Iris pigment epithelial cell (primary cell): ENCODE results near the gene CNPY1.
A peak's percentile ranks its signal among the peaks of the same experiment; 100 is the strongest.

Experiments used
- DNase-seq: peaks from one replicate; pipeline ENCODE4 v3.0.0-alpha.2; 2011; ENCODE audit warnings: low read depth

Gene CNPY1

DNA sequence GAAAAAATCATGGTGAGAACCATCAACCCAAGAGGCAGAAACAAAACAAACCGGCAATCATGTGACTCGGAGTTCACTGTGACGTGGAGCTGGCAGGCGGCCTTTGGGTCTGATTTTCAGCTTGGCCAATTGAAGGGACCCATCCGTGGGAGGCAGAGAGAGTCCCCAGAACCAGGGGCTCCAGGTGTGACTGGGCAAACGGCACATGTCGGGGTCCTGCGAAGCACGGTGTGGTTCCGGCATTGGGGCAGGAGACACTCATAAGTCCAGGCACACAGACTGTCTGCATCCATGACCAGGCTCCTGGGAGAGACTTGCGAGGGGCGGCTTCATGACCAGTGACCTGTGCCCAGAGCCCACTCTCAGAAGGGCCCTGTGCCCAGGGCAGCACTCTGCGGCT lies 12.6 kb upstream of the CNPY1 start:
- no peak for DNase-seq

DNA sequence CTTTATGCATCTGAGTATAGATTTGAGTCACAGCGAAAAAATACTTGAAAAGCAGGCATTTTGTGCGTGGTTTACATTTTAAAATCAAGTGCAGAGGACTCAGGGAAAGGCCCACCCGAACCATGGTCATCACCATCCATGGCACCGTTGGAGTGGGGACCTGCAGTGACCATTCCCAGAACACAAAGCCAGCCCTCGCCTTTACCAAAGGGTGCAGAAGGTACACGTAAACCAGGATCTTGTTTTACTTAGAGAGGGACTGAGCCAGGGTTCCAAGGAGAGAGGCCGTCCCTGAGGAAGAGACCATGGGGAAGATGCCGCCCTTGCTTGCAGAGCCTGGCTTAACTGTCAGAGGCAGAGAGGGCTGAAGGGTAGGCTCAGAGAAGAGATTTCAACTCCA lies 12.0 kb upstream of the CNPY1 start:
- no peak for DNase-seq

DNA sequence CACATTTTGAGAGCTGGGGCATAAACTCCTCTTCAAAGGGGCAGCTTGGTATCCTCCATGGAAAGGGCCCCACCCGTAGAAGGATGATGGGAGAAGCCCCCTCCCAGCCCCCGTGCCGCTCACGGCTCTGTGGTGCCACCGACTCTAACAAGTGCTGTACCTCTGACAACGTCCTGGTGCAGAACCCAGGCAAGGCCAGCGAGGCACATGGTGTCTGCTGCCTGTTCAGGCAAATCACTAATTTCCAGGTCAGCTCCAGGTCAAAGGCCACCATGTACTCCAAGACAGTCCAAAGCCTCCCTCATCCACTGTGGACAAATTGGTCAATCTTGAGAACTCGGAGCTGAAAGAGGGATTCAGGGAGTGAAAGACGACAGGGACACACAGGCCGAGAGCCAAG lies 11.4 kb upstream of the CNPY1 start:
- DNase-seq = no peak

DNA sequence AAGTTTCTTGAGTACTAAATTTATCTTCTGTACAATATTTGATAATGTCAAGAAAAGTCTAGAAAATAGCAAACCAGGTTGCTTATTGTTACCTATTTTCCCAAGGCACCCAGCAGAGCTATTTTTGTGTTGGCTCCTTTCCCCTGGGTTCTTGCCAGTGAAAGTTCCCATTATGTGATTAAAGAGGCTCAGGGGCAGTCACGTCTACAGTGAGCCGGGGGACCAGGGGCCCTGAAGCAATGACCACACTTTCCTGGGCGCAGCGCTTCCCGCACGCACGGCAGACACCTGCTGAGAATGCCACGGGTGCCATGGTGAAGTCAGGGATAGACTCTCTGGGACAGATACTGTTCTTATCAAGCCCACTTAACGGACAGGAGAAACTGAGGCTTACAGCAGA lies 10.4 kb upstream of the CNPY1 start:
- DNase-seq = no peak

DNA sequence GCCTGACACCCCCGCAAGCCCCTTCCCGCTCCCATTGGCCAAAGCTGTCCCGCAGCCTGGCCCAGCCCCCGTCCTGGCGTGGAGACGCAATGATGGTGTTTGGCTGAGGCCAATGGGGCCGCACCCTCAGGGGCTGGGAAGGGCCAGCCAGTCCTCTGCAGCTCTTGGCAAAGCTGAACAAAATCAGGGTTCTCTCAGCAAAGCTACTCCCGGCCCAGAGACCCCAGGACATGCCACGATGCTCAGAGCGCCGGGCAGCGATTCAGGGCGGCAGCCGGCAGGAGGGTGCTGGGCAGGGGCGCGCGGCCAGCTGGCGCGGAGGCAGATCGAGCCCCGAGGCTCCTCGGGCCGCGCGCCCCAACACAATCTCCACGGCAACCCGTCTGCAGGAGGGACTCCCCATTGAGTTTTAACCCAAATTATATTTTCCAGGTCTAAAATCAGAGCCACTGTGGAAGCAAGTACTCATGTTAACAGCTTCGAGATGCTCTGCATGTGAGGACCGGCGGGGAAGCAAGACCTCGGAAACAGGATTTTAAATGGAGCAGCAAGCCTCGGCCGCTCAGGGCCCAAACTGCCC lies 8.8 kb upstream of the CNPY1 start:
- DNase-seq = no peak

DNA sequence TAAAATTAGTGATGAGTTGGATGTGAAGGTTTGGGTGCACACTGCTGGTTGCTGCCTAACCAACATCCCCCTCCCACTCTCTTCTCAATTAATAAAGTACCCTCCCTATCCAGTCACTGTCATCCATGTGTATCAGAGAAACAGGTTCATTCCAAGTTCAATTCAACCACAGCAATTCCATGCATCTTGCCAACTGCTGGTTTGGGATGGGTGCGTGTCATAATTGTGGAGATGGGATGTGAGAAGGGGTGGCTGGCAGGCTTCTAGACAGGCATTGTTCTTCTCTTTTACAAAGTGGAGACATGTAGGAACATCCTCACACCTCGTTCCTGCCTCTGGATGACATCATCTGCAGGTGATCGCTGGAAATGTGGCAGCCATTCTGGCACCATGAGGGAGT lies 7.5 kb upstream of the CNPY1 start:
- no peak for DNase-seq

DNA sequence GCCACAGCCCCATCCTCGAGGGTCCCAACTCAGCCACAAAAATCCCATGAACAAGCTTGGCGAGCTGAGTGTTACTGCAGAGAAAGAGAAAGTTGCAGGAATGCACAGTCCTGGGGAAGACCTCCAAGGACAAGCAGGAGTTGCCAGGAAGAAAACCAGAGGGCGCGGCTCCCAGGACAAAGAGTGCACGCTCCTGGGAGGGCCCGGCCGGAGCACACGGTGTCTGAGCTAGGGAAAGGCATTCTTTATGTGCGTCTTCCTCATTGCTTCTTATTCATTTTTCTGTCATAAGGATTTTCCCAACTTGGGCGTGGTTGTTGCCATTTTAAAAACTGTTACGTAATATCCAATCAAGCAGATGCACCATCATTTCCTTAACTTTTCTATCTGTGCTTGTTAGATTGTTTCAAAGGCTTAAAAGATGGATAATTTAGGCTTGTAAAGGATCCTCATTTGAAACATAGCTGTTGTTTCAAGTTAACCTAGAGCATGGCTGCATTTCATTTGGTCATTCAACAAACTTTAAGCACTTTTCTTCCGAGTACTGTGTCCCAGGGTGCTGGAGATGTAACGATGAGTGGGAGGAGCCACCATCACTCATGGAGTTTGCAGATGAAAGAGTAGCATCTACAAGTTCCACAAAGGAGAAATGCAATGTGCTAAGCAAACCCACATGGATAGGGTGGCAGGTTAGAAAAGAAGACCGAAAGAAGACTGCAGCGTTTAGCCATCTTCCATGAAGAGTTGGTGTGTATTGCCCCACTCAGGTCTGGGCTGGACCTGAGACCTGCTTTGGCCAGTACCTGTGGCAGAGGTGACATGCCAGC lies 5.6 kb upstream of the CNPY1 start:
- no peak for DNase-seq

DNA sequence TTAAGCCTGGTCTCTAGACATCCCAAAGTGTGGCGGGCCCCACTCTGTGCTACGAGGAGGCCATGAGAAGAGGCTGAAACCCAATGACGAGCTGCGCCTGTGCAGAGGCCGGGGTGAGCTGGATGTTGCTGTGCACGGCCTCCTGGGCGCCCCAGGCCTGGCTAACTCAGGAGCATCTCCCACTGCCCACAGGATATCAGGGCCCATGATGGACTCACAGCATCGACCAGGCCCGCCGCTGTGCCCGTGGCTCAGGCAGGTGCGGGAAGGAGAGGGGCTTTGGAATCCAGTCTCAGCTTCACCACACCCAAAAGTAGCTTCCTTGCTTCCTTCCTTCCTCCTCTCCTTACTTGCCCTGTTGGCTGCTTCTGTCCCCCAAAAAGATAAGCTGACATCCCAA lies 4.6 kb upstream of the CNPY1 start:
- no peak for DNase-seq

DNA sequence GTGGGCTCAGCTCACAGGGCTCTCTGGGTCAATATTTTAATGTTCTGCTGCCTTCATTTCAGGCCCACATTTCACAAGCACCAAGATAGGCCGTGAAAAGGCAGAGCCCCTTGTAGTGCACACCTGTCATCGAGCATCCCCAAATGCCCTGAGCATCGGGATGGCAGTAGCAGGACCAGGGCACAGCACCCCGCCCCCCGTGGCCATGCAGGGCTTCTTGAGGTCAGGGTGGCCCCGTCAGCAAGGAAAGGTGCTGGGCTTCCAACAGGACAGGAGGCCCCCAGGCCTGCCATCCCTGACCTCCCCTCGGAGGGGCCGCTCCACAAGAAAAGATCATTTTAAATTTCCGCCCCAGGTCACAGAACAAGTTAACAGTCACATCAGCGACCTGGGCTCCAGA lies 2.9 kb upstream of the CNPY1 start:
- no peak for DNase-seq

DNA sequence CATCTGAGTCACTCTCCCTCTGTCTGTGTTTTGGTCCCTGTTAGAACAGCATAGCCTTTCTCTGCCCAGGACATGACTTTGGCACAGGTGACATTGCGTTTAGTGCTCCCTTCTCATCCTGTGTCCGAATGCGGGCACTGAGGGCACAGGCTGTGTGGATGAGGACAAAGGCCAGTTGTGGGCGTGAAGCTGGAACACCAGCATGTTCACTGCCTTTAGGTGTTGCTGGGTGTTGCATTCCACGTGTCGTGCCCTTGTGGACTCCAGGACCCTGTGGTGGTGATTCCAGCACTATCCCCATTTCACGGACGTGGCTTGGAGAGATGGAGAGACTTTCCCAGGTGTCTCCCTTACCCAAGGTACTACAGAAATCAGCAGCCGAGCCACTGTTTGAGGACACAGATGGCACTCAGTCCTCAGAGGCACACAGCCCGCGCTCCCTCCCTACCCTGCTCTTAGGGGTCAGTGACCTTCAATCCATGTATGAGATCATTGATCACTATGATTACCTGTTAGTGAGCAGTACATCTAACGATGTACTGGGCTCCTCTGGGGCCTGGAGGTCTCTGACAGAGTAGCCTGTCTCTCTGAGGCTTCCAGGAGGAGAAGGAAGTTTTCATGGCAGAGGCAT lies 917 bp upstream of the CNPY1 start:
- DNase-seq = no peak

DNA sequence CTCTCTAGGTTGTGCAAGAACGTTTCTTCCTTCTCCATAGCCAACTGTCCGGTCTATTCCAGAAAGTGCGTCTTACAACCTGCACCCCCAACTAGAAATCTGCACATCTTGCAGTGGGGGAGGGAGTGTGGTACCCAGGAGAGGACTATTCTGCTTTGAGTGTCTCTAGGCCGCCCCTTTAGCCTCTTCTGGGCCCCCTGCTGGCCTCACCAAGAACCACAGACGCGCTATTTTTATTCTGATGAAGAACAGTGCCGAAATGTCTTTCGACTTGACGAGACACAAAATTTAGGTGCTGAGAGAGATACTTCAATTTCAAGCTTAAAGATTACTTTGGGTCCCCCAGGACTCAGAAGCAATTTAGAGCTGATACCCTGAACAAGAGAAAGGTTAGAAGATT lies 1.0 kb downstream of the CNPY1 start:
- no peak for DNase-seq

DNA sequence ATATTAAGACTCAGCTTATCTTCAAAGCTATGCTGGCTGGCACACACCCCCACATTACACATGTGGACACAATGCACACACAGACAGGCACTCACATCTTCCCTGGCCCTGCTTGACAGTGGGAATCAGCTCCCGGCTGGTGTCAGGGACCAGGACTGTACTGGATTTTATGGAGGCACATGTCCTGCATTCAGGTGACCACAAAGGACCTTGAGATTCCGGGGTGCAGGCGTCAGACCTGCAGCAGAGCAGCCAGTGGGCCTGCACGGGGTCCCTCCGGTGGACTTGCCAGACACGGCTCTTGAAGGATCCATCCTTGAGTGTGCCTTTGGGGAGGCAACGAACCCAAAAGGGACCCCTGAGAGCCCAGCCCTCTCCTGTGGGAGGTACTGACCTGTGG lies 1.9 kb downstream of the CNPY1 start:
- DNase-seq = no peak

DNA sequence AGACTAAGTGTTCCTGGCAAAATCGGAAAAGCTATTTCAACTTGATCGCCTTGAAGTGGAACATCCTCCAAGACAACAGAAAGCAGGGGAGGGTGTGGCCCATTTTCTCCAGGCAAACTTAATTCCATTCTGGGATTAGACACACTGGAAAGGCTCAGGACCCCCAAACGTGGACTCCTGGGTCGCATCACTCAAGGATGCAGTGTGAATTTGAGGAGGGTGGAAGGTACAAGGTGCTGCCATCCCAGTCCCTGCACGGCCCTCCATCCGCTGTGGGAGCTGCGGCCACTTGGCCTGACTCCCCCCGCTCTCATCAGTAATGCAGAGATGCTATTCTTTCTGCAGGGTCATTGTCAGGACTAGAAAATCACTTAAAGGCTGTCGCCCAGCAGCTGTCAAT lies 2.4 kb downstream of the CNPY1 start:
- no peak for DNase-seq

DNA sequence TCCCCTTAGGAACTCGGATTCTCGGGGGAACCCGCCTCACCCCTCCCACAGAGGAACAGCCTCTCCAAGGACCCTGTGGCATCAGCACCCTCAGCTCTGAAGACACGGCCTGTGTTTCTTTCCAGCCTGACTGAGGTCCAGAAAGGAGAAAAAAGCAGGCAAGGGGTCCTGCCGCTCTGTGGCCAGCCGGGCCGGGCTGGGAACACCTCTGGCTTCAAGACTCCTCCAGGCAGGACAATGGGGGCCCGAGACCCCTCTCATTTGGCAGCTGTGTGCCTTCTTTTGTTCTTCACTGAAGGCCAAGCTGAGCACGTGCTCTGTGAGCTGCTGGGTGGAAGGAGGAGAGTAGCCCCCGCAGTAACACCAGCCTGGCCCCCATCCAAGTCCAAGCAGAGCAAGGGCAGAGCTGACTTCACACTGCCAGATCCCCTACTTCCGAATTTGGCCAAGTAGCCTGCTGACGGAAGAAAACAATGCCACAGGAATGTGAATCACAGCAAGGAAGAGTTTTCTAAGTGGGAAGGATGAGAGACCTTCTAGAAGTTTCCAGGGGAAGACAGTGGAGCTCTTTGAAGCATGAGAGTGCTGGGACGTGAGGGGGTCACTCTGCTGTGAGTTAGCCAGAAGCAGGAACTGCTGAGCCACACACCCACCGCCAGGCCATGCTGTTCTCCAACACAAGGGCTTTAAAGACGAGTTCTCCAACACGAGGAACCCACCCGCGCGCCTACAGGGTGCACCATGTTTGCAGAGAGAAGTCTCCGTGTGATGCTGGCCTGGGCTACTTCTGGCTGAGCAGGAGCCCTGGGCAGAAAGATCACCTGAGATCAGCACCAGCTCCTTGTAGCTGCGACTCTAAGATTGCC lies 3.1 kb downstream of the CNPY1 start:
- peak; percentile 24 for DNase-seq

DNA sequence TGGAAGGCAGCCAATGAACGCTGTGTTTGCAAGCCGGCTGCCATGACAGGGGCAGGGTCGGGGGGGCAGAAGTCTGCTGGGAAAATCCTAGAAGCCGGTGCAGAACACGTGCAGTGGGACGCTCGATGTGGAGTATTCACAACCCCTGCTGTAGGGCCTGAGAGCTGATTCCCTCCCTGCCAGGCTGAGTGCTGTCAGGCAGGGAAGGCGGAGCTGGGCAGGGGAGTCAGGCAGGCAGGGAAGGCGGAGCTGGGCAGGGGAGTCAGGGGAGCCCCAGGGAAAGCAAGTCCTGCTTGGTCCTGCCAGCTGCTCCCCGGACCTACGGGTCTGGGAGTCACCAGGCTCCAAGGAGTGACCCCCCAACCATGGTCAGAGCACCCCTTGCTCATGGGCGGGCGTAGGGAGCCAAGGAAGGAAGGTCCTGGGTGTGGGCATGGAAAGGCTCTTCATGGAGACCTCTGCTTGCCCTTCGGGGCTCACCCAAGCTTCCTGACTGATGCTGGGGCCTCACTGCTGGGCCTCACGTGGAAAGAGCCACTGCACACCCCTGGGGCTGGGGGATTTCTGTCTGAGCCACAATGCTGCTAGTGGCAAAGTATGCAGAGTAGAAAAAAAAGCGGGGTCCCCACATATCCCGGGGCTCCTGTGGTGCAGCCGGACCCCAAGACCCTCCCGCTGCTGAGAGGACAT lies 4.2 kb downstream of the CNPY1 start:
- DNase-seq = no peak

DNA sequence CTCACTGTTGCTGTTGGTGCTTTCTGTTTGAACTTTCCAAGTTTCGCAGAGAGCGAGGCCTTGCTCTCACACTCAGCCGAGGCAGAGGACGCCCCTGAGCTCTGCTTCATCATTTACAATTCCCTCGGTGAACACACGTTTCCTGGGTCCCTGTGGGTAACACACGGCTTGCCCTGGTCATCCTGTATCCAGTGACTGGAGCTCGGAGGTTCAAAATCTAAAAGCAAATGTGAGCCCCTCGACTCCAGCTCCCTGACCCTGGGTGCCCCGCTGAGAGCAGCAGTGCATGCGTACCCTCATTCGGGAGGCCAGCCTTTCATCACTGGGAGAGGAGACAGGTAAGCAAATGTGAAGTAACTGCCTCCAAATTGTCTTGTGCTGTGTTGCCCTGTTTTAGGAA lies 5.8 kb downstream of the CNPY1 start:
- DNase-seq = no peak

DNA sequence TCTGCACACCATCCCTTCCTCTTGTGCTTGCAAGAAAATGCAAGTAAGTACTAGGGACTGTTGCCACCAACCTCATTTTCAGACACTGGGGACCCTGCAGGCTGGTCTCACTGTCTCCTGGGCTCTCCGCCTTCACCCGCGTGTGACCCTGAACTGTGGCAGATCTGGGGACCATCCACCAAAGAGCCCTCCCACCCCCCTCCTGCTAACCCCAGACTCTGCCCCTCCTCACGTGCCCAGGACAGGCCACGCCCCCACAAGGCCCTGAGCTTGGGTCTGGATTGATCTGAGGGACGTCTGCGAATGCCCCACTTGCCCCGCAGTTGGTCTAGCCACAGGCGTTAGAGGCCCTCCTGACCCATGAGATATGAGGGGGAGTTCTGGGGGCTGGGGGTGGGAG lies 8.1 kb downstream of the CNPY1 start:
- DNase-seq = no peak

DNA sequence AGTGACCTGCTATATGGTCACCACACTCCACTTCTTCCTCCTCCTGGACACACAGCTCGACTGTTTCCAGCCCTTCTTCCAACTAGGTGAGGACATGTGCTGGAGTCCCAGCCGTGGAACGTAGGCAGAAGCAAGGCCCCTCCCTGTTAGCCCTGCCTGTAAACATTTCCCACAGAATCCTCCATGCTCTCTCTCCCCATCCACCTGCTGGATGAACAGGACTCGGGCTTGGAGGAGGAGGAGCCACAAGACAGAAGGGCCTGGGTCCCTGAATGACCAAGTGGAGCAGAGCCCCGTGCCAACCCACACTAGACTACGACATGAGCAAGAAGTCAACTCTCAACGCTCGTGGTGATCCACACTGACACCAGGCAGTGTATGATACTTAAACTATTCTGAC lies 9.9 kb downstream of the CNPY1 start:
- DNase-seq = no peak

DNA sequence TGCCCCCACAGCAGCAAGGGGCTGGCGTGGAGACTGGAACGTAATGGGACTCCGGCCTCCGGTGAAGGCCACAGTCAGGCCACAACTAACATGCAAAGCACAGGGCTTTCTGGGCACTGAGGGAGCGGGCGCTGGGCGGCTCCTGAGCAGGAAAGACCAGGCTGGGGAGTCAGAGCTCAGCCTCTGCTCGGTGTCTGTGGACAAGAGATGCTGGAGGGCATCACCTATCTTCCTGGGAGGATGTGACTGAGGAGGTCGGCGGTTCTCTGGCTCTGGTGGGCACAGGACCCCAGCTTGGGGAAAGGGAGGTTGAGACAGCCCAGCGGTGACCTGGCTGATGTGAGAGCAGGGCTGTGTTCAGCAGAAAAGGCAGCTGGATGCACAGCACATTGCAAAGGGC lies 11.7 kb downstream of the CNPY1 start:
- DNase-seq = no peak

DNA sequence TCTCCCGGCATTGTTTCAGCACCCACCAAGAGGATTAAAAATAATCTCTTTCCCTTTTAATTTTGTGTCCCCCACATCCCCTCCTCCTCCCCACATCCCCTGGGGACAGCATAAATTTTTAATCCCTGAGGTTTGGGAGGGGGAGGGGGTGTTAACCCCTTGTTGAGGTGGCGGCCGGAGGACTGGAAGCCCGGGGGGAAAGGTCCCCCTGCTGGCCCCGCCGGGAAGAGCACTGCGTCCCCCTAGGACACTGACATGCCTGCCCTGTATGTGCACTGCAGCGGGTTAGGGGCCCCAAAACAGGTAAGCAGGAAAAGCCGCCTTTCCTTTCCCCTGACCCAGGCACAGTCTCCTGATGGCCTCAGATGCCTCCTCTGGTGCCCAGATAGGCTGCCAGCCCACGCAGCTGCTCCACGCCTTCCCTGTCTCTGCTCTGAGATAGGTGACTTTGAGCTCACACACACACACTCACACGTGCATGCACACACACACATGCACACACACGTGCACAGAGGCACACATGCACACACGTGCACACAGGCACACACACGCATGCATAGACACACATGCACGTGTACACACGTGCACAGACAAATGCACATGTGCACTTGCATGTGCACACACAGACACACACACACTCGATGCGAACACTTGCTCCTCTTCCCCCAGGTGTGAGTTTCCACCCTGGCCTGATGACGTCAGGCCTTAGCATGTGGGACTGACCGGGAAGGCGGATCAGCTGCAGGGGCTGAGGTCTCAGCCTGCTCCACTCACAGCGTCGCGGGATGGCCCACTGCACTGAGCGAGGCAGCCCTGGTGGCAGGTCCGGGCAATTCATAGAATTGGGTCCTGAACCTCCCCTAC lies 12.3 kb downstream of the CNPY1 start:
- peak; percentile 9 for DNase-seq
